Prostate gland (tissue), 2 donors: Measurements from ENCODE around the gene STX16. TPM values are rescaled to one million over a fixed set of nuclear protein-coding genes. Genes with fewer than 3 reads are reported as not detected.
"Not testable (repeated sequence)": the region's sequence is repeated elsewhere in the genome, so short reads cannot be mapped to it uniquely, and the experiment has no call there.

Experiments
- DNase-seq: peaks from one replicate; pipeline ENCODE4 v3.0.0-alpha.2; 2019; ENCODE audit warnings: low spot score
- H3K27ac ChIP-seq, 2 donors: fragments of 200-600 bp; sonication (generic); 2 replicates each; pipeline ENCODE4 v1.5.1; 2017 to 2019
- H3K27me3 ChIP-seq: fragments of 200-600 bp; sonication (generic); replicated peaks from 2 replicates; pipeline ENCODE4 v1.5.1; 2019; ENCODE audit not compliant: insufficient read depth
- H3K36me3 ChIP-seq, 2 donors: fragments of 200-600 bp; sonication (generic); 1 replicate in 1 of 2; 2 replicates in 1 of 2; pipeline versions ENCODE4 v1.5.1 to v1.8.1; 2017 to 2019
- H3K4me1 ChIP-seq: fragments of 200-600 bp; sonication (generic); replicated peaks from 2 replicates; pipeline ENCODE4 v1.5.1; 2019
- H3K4me3 ChIP-seq, 2 donors: fragments of 200-600 bp; sonication (generic); 2 replicates each; pipeline ENCODE4 v1.5.1; 2017 to 2019
- H3K9me3 ChIP-seq: fragments of 200-600 bp; sonication (generic); 2 replicates; pipeline ENCODE4 v1.5.1; 2017
- CTCF ChIP-seq, 4 experiments: fragments of 200-600 bp in 2 of 4; fragments of 450-650 bp in 2 of 4; sonication (generic) in 2 of 4; IDR thresholded peaks; 1 replicate in 3 of 4; 2 replicates in 1 of 4; pipeline ENCODE4 v1.5.1; 2016 to 2019; ENCODE audit warnings: antibody characterized with exemption in 4 of 4, mild to moderate bottlenecking in 2 of 4, moderate library complexity in 2 of 4
- POLR2A ChIP-seq: fragments of 450-650 bp; IDR thresholded peaks from one replicate; pipeline ENCODE4 v1.6.1; 2016; ENCODE audit warnings: antibody characterized with exemption, mild to moderate bottlenecking
- POLR2AphosphoS5 ChIP-seq: sonication (generic); formaldehyde crosslinking; IDR thresholded peaks from one replicate; pipeline ENCODE4 v1.6.1; 2017; ENCODE audit warnings: antibody characterized with exemption
- whole genome bisulfite sequencing: methylation state at CpG from one replicate; pipeline ENCODE4 v1.1.5; 2018; 5-methylcytosine and 5-hydroxymethylcytosine counted together
- intact Hi-C: fragments of 100-400 bp; cut with DNase I; formaldehyde crosslinking; loops from one replicate; pipeline ENCODE4 v1.14.2; 2022
- total RNA-seq, 2 donors: library from RNA; depleted of rRNA; stranded (reverse); fragments of >200 nt; gene quantifications; one replicate each; pipeline ENCODE4 v1.1.0, GENCODE V29; 2016

STX16 gene
- total RNA-seq, 2 donors from 2014 or later = 34.3 to 115 TPM

GRCh38 chr20:58639182-58640146, 11.6 kb upstream of the STX16 start:
- H3K4me1 ChIP-seq = no peaks in the 10 kb centered on the region
- no peak overlapping the region for H3K4me3 ChIP-seq
- no peak overlapping the region for H3K27ac ChIP-seq
- H3K36me3 ChIP-seq = no peaks in the 10 kb centered on the region
- intact Hi-C loops = no loop called here
- TF ChIP-seq CTCF (IDR thresholded peaks at IDR 0.05) (no peak), POLR2A (no peak), POLR2AphosphoS5 (no peak)
- 88% methylated on average over 19 of the region's 19 CpGs for WGBS
- DNase-seq = no peak
- no peaks in the 10 kb centered on the region for H3K9me3 ChIP-seq
- H3K27me3 ChIP-seq = no peaks in the 10 kb centered on the region

- Histone ChIP-seq H3K27ac (no peak overlapping the region), H3K36me3 (no peaks in the 10 kb centered on the region), H3K4me1 (no peaks in the 10 kb centered on the region), H3K9me3 (no peaks in the 10 kb centered on the region), H3K27me3 (no peaks in the 10 kb centered on the region), H3K4me3 (no peak overlapping the region)
- intact Hi-C loops = no loop called here
- WGBS = 87% methylated on average over 9 of the region's 9 CpGs
- DNase-seq = no peak
- TF ChIP-seq CTCF (IDR thresholded peaks at IDR 0.05) (no peak), POLR2A (no peak), POLR2AphosphoS5 (no peak)
Observed at GRCh38 chr20:58640446-58640845, 10.6 kb upstream of the STX16 start.

DNA sequence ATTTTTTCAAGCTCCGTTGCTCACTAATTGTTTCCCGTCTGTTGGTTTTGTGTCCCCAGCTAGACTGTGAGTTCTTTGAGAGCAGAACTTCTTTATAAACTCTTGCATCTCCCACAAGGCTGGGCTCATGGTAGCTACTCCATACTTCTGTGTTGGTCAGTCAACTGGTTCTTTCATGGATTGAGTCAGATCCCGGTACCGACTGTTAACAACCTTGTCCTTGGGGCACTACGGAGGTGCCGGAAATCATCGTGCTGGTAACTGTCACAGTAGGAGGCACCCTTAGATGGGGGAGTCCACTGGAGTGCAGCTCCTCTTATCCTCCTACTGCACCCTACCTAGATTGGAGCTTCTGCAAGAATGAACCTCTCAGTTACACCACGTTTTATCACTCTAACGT, 8.6 kb upstream of the STX16 start:
- WGBS = 91% methylated on average over 9 of the region's 9 CpGs
- H3K4me3 ChIP-seq = no peak overlapping the region
- H3K4me1 ChIP-seq = no peaks in the 10 kb centered on the region
- no peak overlapping the region for H3K27ac ChIP-seq
- H3K27me3 ChIP-seq = no peaks in the 10 kb centered on the region
- no peaks in the 10 kb centered on the region for H3K36me3 ChIP-seq
- no peak for DNase-seq
- TF ChIP-seq POLR2AphosphoS5 = no peak
- TF ChIP-seq POLR2A = no peak
- TF ChIP-seq CTCF (IDR thresholded peaks at IDR 0.05) = no peak
- no peaks in the 10 kb centered on the region for H3K9me3 ChIP-seq
- intact Hi-C loops = no loop called here

- DNase-seq, intact Hi-C loops: not testable (repeated sequence)
Observed at GRCh38 chr20:58642896-58643295, 8.2 kb upstream of the STX16 start.

DNA sequence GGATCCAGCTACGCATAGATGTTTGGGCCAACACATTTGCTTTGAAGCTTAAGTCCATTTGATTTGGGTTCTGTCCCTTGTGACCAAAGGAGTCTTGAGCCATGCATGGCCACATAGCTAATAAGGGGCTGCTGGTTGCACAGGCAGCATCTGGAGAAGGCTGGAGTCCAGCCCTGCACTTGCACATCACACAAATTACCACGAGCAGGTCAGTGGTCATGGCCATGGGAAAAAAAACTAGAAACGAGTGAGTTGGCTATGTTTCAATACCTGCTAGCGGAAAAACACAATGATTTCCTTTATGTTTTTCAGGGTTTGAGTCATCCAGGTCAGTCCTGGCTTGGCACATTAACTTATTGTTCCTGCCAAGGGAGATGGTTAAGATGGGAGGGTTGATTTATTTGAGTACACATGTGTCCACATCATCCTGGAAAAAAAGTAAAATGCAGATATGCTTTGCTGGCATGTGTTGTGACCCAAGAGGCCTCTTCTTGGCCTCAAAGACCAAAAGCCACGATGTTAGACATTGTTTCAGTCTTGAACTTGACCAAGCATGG, 5.6 kb upstream of the STX16 start:
- H3K4me3 ChIP-seq = no peak overlapping the region
- intact Hi-C loops = no loop called here
- peak overlapping the region in 1 of 2 donors; percentile 24 for H3K27ac ChIP-seq
- H3K4me1 ChIP-seq = no peaks in the 10 kb centered on the region
- no peaks in the 10 kb centered on the region for H3K9me3 ChIP-seq
- H3K36me3 ChIP-seq = no peaks in the 10 kb centered on the region
- TF ChIP-seq CTCF (IDR thresholded peaks at IDR 0.05) (peak in 1 of 4 experiments; percentile 6), POLR2AphosphoS5 (peak; percentile 78), POLR2A (no peak)
- no peaks in the 10 kb centered on the region for H3K27me3 ChIP-seq
- DNase-seq = peak; percentile 49
- 30% methylated on average over 5 of the region's 5 CpGs for WGBS

More at GRCh38 chr20:58642896-58643295, 8.2 kb upstream of the STX16 start:
- WGBS = 94% methylated on average over 9 of the region's 9 CpGs
- not testable (repeated sequence) for H3K9me3 ChIP-seq, H3K4me3 ChIP-seq, H3K27me3 ChIP-seq, H3K4me1 ChIP-seq, H3K36me3 ChIP-seq, H3K27ac ChIP-seq
